AML-193 (cell line): ENCODE data around the gene C5orf47.

ENCODE experiments used
- DNase-seq, 2 experiments: peaks; one replicate each; lab custom pipeline; 2025; lab: John Stamatoyannopoulos, UW

Gene C5orf47

DNA sequence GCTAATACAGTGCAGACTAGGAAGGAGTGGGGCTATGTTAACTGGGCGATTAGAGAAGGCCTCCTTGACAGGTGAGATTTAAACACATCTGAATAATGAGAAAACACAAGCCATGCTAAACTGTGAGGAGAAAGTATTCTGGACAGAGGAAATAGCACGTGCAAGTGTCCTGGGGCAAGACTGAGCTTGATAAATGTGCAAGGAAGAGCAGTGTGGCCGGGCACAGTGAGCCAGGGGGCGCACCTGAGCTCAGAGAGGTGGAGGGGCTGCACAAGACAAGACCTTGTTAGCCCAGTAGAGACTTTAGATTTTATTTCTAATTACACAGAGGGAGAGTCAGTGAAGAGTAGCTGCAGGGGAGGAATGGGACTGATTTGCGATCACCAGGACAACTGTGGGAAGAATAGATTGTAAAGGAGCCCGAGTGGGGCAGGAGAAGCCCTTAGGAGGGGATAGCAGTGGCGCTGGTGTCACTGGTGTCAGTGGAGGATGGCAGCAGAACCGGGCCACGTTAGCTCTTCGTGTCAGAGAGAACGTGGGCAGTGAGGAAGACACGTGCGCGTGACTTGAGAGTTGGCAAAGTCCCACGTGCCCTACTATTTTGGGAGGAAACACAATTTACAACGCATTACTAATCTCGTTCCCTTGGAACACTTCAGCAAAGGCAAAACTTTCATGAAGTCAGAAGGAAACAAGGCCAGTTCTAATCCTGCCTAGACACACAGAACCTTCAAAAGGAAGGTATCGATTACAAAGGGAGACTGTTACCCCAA, 17.9 kb upstream of the C5orf47 start:
- no peak for DNase-seq

DNA sequence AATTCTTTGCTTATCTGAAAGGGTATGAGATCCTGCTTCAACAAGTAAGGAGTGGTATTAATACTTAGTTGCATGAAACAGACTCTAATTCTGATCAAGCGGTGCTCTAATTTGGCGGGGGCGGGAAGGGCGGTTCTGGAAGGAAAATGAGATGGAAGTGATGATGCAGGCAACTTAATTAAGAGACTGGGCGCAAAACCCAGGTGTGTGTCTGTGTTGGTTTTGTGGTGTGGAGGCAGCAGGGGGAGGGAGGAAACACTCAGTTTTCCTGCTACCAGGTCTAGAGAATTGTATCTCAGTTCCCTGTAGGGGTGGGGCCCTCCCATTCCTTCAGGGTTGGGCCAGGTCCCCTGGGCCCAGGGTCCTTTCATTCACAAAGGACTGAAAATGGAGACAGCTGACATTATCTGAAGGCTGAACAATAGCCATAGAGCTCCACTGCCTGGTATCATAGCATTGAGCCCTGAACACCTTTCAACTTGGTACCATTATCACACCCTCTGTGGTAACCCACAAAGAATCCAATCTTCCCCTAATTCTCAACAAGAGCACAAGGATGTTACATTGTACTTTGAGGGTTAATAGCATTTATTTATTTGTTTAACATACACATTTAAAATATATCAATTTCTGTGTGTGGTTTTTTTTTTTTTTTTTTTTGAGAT, 17.2 kb upstream of the C5orf47 start:
- DNase-seq = no peak

DNA sequence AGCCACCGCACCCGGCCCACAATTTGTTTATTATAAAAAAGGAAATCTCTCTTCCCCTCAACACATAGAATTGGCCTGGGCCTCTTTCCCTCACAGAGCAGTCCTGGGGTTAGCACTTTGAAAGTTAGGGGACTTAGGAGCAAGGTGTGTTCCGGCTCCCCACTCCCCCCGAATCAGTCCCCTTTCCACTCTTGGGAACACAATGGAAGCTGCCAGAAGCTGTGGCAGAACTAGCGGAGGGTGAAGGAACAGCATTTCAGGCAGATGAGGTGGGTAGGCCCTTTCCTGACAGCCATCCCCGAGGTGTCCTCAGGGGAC, 16.4 kb upstream of the C5orf47 start:
- no peak for DNase-seq

GRCh38 chr5:173972925-173973615, 15.9 kb upstream of the C5orf47 start:
- DNase-seq = peak; percentile 40 to 62

DNA sequence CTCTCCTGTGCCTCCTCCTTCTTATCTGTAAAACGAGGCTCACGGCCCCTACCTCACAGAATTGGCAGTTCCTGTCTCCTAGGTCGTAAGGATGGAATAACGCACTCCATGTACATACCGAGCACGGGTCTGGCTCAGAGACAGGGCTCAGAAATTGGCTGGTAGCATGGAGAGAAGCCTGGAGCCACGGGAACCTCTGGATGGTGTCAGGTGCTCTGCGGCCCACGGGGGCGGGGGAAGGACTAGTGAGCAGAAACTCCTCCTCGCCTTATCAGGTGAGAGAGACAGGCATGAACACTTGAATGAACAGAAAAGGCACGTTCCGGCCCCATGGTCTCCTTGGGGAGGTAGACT, 15.4 kb upstream of the C5orf47 start:
- no peak for DNase-seq

DNA sequence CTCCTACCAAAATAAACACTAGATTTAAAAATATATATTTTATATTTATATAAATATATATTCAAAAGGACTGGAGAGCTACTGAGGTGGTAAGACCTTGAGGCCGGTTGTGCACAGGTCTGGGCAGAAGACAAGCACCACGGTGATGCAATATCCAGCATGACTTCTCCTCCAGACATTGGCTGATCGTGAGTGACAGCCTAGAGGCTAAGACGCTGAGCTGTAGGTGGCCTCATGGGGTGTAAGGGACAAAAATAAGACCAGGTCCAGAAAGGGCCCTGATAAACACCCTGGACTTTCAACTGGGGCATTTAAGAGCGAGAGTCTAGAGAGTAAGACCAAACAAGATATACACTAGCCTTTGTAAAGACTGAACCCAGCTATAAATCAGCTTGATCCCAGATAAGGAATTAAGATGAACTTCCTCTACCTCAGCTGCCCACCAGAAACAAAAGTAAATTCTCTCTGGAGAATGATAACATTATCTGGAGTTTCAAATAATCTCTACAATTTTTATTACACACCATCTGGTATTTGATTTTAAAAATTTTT, 14.2 kb upstream of the C5orf47 start:
- no peak for DNase-seq

- no peak for DNase-seq
Measured at GRCh38 chr5:173981185-173981761, 7.7 kb upstream of the C5orf47 start.

GRCh38 chr5:173984218-173984617, 4.8 kb upstream of the C5orf47 start:
- DNase-seq = no peak

DNA sequence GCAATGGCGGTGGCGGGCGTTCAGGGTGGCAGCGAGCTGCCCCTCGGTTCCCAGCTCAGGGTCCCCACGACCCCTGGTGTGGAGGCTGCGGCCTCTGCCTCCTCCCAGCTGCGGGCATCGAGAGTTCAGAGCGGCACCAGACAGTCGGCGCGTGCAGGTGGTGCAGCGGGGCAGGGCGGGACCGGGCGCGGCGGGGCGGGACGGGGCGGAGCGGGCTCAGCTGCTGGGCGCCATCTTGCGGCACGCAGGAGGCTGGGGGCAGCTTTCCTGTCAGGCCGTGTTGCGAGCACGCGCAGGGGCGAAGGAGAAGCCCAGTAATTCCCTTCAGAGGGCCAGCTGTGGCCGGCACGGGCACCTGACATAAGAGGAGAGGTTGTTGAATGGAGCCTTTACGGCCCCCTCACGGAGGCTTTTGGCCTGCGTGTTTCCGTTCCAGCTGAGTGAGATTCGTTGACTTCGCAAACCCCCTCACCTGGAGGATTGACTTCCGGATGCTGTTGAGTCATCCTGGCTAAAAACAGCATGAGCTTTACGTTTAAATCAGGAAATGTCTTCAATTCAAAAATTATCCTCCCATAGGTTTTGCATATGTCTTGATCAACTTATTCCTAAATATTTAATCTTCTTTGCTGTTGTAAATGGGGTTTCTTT, 587 bp downstream of the C5orf47 start:
- no peak for DNase-seq

DNA sequence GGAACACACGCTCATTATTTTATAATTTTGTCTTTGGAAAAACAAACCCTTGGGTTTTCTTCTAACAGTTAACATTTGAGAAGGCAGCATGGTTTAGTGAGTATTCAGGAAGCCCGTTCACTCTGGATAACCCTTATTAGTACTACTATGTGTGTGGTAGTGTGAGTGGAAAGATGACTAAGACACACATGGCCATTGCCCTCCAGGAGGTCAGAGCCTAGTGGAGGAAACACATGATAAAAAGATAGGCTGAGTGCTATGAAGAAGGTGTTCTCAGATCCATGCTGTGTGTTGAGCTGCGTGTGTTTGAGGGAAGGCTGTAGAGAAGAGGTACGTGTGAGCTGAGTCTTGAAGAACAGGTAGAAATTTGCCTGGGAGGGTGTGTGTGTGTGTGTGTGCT, 8.4 kb downstream of the C5orf47 start:
- DNase-seq = no peak

DNA sequence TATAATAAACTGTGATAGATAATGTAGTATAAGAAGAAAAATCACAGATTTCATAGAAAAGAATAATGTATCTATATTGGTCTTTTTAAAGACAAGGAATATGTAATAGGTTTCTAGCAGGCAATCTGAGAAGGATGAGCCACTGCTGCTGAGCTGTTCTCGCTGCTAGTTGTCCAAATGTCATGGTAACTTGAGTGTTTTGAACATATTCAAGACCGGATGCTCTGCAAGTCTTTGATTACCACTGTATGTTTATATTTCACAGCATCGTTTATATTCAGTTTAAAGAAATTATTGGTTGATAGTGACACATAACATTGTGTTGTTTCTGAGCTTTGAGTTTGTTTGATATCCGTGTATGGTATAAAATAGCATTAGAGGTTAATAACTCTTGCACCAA, 9.6 kb downstream of the C5orf47 start:
- DNase-seq = no peak

DNA sequence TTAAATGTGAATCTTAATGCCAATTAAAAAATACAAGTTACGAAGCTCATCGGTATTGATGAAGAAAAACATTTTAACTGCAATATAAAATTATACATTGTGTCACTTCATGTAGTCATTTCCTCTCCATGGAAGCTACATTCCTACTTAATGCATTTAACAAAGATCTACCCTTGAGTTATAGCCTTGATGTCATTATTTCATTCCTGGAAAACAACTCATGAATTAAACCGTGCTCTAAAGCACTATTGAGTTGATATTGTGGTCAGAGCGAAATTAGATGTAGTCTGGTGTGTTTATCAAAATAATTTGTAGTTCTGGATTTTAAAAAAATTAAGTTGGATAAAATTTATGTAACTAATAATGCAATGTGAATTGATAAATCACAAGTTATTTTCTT, 11.1 kb downstream of the C5orf47 start:
- DNase-seq = no peak

- no peak for DNase-seq
Measured at GRCh38 chr5:174003795-174004194, 14.8 kb downstream of the C5orf47 start.

DNA sequence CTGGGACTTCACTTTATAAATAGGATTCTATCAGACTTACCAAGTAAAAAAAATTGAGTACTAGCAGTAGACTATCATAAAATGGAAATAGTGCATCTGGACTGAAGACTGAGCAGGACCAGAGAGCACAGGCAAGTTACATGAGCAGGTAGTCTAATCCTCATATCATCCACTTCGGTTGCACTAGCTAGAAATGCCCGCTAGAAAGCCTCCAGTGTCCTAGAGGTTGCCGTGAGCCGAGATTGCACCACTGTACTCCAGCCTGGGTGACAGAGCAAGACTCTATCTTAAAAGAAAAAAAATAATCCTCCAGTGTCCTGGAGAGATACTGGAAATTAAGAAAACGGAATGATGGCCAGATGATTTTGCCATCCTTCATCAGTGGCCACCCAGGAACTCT, 20.0 kb downstream of the C5orf47 start:
- DNase-seq = no peak

DNA sequence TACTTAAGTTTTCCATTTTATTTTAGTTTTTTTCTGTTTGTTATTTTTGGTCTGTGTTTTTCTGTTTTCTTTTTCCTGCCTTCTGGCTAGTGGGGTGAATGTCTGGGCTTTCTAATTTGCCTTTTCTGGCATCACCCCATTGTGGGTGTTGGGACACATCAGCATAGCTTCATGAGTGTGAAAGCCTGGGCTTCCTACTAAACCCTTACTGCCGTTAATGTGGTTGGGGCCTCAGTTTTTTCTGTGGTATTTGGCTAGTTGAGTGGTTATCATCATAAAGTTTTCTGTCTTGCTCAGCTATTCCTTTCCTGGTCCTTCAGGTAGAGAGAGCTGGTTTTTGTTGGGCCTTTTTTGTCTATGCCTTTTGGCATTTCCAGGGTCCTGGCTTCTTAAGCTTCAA, 21.4 kb downstream of the C5orf47 start:
- no peak for DNase-seq

DNA sequence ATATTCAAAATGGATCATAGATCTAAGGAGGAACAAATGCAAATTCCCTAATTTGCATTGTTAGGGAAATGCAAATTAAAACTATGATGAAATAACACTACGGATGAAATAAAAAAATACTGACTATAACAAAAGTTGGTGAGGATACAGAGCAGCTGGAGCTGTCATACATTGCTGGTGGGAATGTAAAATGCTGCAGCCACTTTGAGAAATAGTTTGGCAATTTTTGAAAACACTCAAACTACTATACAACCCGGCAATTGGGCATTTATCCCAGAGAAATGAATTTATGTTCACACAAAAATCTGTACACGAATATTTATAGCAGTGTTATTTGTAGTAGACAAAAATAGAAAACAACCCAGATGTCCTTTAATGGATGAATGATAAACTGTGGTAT, 22.5 kb downstream of the C5orf47 start:
- DNase-seq = no peak

GRCh38 chr5:174020069-174020927, 31.3 kb downstream of the C5orf47 start:
- peak; percentile 34 to 41 for DNase-seq

DNA sequence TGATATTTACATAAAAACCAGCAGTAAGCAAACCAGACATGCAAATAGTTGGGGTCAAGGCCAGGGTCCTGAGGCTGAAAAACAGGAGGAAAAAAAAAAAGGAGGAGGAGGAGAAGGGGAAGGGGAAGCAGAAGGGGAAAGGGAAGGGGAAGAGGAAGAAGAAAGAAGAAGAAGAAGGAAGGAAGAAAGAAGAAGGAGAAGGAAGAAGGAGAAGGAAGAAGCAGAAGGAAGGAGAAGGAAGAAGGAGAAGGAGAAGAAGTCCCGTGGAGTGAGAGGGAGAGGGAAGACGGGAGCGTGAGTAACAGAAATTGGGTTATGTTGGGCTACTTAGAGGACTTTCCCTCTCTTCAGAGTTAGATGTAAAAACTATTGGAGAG, 31.9 kb downstream of the C5orf47 start:
- no peak for DNase-seq

GRCh38 chr5:174022384-174023095, 33.6 kb downstream of the C5orf47 start:
- no peak for DNase-seq

GRCh38 chr5:174030286-174030685, 41.3 kb downstream of the C5orf47 start:
- DNase-seq = no peak
